H9 (cell line): ENCODE measurements around the gene CHRM5. TPM values are rescaled to one million over a fixed set of nuclear protein-coding genes. Genes with fewer than 3 reads are reported as not detected.

Experiments used
- DNase-seq: peaks from one replicate; pipeline ENCODE4 v3.0.0-alpha.2; 2017
- H2AFZ ChIP-seq: one replicate; pipeline ENCODE4 v1.6.1; 2013; ENCODE audit warnings: mild to moderate bottlenecking, low read length, control low read depth, moderate library complexity
- H2AK5ac ChIP-seq: 2 replicates; pipeline ENCODE4 v1.6.1; 2013; ENCODE audit warnings: low read length, control low read depth, mixed read lengths; ENCODE audit not compliant: insufficient read length
- H2BK120ac ChIP-seq: one replicate; pipeline ENCODE4 v1.6.1; 2013; ENCODE audit warnings: low read depth, mild to moderate bottlenecking, low read length, control low read depth, inconsistent platforms; ENCODE audit not compliant: poor library complexity, severe bottlenecking
- H2BK12ac ChIP-seq: 2 replicates; pipeline ENCODE4 v1.6.1; 2013; ENCODE audit warnings: low read length, control low read depth, mixed read lengths, low read depth; ENCODE audit not compliant: insufficient read length
- H2BK15ac ChIP-seq: 2 replicates; pipeline ENCODE4 v1.6.1; 2013; ENCODE audit warnings: low read depth, low read length, control low read depth
- H2BK20ac ChIP-seq: one replicate; pipeline ENCODE4 v1.6.1; 2013; ENCODE audit warnings: low read depth, mild to moderate bottlenecking, low read length, control low read depth, inconsistent platforms; ENCODE audit not compliant: poor library complexity, severe bottlenecking
- H2BK5ac ChIP-seq: 2 replicates; pipeline ENCODE4 v1.6.1; 2013; ENCODE audit warnings: low read length, control low read depth, mixed read lengths; ENCODE audit not compliant: insufficient read length
- H3K14ac ChIP-seq: 2 replicates; pipeline ENCODE4 v1.6.1; 2013; ENCODE audit warnings: low read length, control low read depth; ENCODE audit not compliant: insufficient read depth
- H3K18ac ChIP-seq: 2 replicates; pipeline ENCODE4 v1.6.1; 2013; ENCODE audit warnings: low read depth, mild to moderate bottlenecking, mixed read lengths, low read length, control low read depth; ENCODE audit not compliant: insufficient read length
- H3K23ac ChIP-seq: 2 replicates; pipeline ENCODE4 v1.6.1; 2013; ENCODE audit warnings: low read length, control low read depth, mixed read lengths, low read depth; ENCODE audit not compliant: insufficient read length
- H3K23me2 ChIP-seq: 2 replicates; pipeline ENCODE4 v1.6.1; 2013; ENCODE audit warnings: low read depth, mild to moderate bottlenecking, mixed read lengths, low read length, control low read depth; ENCODE audit not compliant: insufficient read length, poor library complexity, severe bottlenecking
- H3K27ac ChIP-seq: 2 replicates; pipeline ENCODE4 v1.5.1; 2013; ENCODE audit warnings: low read length, control low read depth, mixed read lengths, low read depth; ENCODE audit not compliant: insufficient read length
- H3K27me3 ChIP-seq: 2 replicates; pipeline ENCODE4 v1.6.1; 2013; ENCODE audit warnings: low read length, control low read depth, inconsistent platforms; ENCODE audit not compliant: insufficient read depth
- H3K4ac ChIP-seq: 2 replicates; pipeline ENCODE4 v1.6.1; 2013; ENCODE audit warnings: low read depth, mild to moderate bottlenecking, control low read depth, inconsistent platforms, low read length, moderate library complexity
- H3K4me1 ChIP-seq: 2 replicates; pipeline ENCODE4 v1.6.1; 2013; ENCODE audit warnings: low read length, control low read depth, inconsistent platforms; ENCODE audit not compliant: insufficient read depth
- H3K4me2 ChIP-seq: 2 replicates; pipeline ENCODE4 v1.6.1; 2013; ENCODE audit warnings: low read length, control low read depth, mixed read lengths; ENCODE audit not compliant: insufficient read length, insufficient read depth
- H3K56ac ChIP-seq: 2 replicates; pipeline ENCODE4 v1.6.1; 2013; ENCODE audit warnings: low read depth, mild to moderate bottlenecking, mixed read lengths, low read length, control low read depth; ENCODE audit not compliant: insufficient read length
- H3K79me1 ChIP-seq: 2 replicates; pipeline ENCODE4 v1.6.1; 2013; ENCODE audit warnings: low read depth, mild to moderate bottlenecking, moderate library complexity, low read length, control low read depth, inconsistent platforms; ENCODE audit not compliant: insufficient read depth, poor library complexity, severe bottlenecking
- H3K79me2 ChIP-seq: 2 replicates; pipeline ENCODE4 v1.6.1; 2013; ENCODE audit warnings: low read length, control low read depth, inconsistent platforms; ENCODE audit not compliant: insufficient read depth
- H3K9ac ChIP-seq: 2 replicates; pipeline ENCODE4 v1.6.1; 2013; ENCODE audit warnings: low read length, control low read depth, mixed read lengths; ENCODE audit not compliant: insufficient read length; ENCODE audit errors: extremely low read depth
- H3K9me3 ChIP-seq: one replicate; pipeline ENCODE4 v1.6.1; 2013; ENCODE audit warnings: low read depth, low read length, inconsistent platforms; ENCODE audit not compliant: control insufficient read depth
- H3T11ph ChIP-seq: one replicate; pipeline ENCODE4 v1.6.1; 2013; ENCODE audit warnings: mild to moderate bottlenecking, low read length, control low read depth, inconsistent platforms
- H4K20me1 ChIP-seq: one replicate; pipeline ENCODE4 v1.6.1; 2013; ENCODE audit not compliant: control insufficient read depth, insufficient read length, insufficient read depth
- H4K5ac ChIP-seq: 2 replicates; pipeline ENCODE4 v1.6.1; 2013; ENCODE audit warnings: low read depth, mild to moderate bottlenecking, mixed read lengths, low read length, control low read depth; ENCODE audit not compliant: insufficient read length
- H4K8ac ChIP-seq: replicated peaks from 2 replicates; pipeline ENCODE4 v1.6.1; 2013; ENCODE audit warnings: low read length, control low read depth, mixed read lengths, low read depth; ENCODE audit not compliant: insufficient read length
- H4K91ac ChIP-seq: 2 replicates; pipeline ENCODE4 v1.6.1; 2013; ENCODE audit warnings: low read depth, mild to moderate bottlenecking, moderate library complexity, mixed read lengths, low read length, control low read depth; ENCODE audit not compliant: insufficient read length
- H3K27ac Mint-ChIP-seq, 3 experiments: 2 replicates in 2 of 3; 3 replicates in 1 of 3; pipeline ENCODE4 v1.8.0; 2020 to 2021; ENCODE audit warnings: mixed read lengths in 3 of 3, mild to moderate bottlenecking in 1 of 3, moderate library complexity in 1 of 3
- H3K27me3 Mint-ChIP-seq: 2 replicates; pipeline ENCODE4 v1.8.0; 2021; ENCODE audit warnings: low read depth, mild to moderate bottlenecking, moderate library complexity, mixed read lengths
- H3K36me3 Mint-ChIP-seq, 3 experiments: 2 replicates in 2 of 3; 3 replicates in 1 of 3; pipeline ENCODE4 v1.8.0; 2020 to 2021; ENCODE audit warnings: low read depth in 3 of 3, mixed read lengths in 3 of 3; ENCODE audit not compliant: insufficient read depth in 1 of 3
- H3K4me1 Mint-ChIP-seq, 2 experiments: 2 replicates each; pipeline ENCODE4 v1.8.0; 2020; ENCODE audit warnings: mixed read lengths in 2 of 2
- H3K4me3 Mint-ChIP-seq, 2 experiments: 2 replicates in 1 of 2; 3 replicates in 1 of 2; pipeline ENCODE4 v1.8.0; 2020 to 2021; ENCODE audit warnings: mild to moderate bottlenecking in 2 of 2, mixed read lengths in 2 of 2, moderate library complexity in 1 of 2
- H3K9me3 Mint-ChIP-seq, 2 experiments: 2 replicates in 1 of 2; 3 replicates in 1 of 2; pipeline ENCODE4 v1.8.0; 2020; ENCODE audit warnings: mild to moderate bottlenecking in 2 of 2, mixed read lengths in 2 of 2, moderate library complexity in 1 of 2
- CTCF ChIP-seq: fragments of 200-600 bp; sonication (generic); conservative IDR thresholded peaks from 3 replicates; pipeline ENCODE4 v1.8.0; 2021; ENCODE audit warnings: antibody characterized with exemption, mild to moderate bottlenecking
- WGBS: extraction: QIAGEN DNeasy Blood & Tissue Kit; methylation state at CpG from one replicate; pipeline ENCODE4 v1.1.7; 2013; ENCODE audit warnings: missing lambda C conversion rate, low lambda C conversion rate, mixed read lengths; ENCODE audit not compliant: insufficient read length; ENCODE audit errors: extremely low coverage; 5-methylcytosine and 5-hydroxymethylcytosine counted together
- total RNA-seq: library from RNA; stranded (reverse); gene quantifications from 2 replicates; pipeline ENCODE4 v1.2.1, GENCODE V29; 2021

CHRM5 gene
- total RNA-seq, 1 experiment from 2014 or later: not detected

DNA sequence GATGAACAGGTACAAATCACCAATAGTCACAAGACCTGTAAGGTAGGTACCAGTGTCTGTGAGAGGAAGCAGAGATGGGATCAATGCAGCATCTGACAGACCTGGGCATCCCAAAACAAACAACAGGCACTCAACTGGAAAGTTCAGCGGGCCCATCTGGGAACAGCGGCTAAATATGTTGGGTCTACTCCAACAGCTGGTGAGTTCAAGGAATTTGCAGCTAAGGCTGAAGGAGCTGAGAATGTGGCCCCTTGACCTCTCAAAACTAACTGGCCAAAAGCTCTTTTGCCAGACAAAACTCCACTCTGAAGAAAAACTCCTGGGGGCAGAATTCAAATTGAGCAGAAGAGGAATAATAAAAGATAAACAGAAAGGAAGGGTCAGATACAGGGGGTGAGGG lies 46.3 kb downstream of the CHRM5 start:
- TF ChIP-seq CTCF: no peak
- Histone ChIP-seq H3K4ac (no peak overlapping the region), H2BK5ac (no peak overlapping the region), H3K79me1 (no peaks in the 10 kb centered on the region), H3K9me3 (no peaks in the 10 kb centered on the region), H2BK15ac (no peak overlapping the region), H4K5ac (no peak overlapping the region), H2BK12ac (no peak overlapping the region), H3K4me1 (peaks cover 2% of the 10 kb centered on the region; the same call in 1 of the 2 replicates), H3K9ac (no peak overlapping the region), H3K27ac (no peak overlapping the region), H4K8ac (no peak overlapping the region), H4K20me1 (no peaks in the 10 kb centered on the region), H4K91ac (no peak overlapping the region), H3K4me2 (no peak overlapping the region), H2AK5ac (no peak overlapping the region), H2BK20ac (no peak overlapping the region), H3K27me3 (no peaks in the 10 kb centered on the region), H2BK120ac (no peak overlapping the region), H3K23ac (no peak overlapping the region), H3T11ph (no peak overlapping the region), H2AFZ (no peak overlapping the region), H3K79me2 (no peaks in the 10 kb centered on the region), H3K14ac (no peak overlapping the region), H3K18ac (no peak overlapping the region), H3K23me2 (no peaks in the 10 kb centered on the region), H3K56ac (no peak overlapping the region)
- H3K9me3 Mint-ChIP-seq: no peaks in the 10 kb centered on the region; a peak in 1 of 5 replicates
- no CpG with 5 or more reads among the region's 2 CpGs for WGBS
- H3K4me3 Mint-ChIP-seq: no peak overlapping the region
- DNase-seq: no peak
- no peaks in the 10 kb centered on the region for H3K27me3 Mint-ChIP-seq
- H3K36me3 Mint-ChIP-seq: peaks cover 7 to 16% (median 11%) of the 10 kb centered on the region in 3 experiments
- H3K27ac Mint-ChIP-seq: peak overlapping the region in 1 of 3 experiments; percentile 7; a peak in 2 of 7 replicates
- peaks cover 17 to 19% of the 10 kb centered on the region in 2 experiments for H3K4me1 Mint-ChIP-seq
